GM12874 (cell line): ENCODE results near the gene RPL10L.

ENCODE experiments used
- TF ChIP-seq, protein P1 (sequence below): IDR thresholded peaks from 2 replicates; pipeline ENCODE4 v1.5.1; 2011; ENCODE audit warnings: low read depth, mild to moderate bottlenecking, control low read depth, low read length, moderate library complexity; ENCODE audit not compliant: insufficient read depth

Gene RPL10L

DNA sequence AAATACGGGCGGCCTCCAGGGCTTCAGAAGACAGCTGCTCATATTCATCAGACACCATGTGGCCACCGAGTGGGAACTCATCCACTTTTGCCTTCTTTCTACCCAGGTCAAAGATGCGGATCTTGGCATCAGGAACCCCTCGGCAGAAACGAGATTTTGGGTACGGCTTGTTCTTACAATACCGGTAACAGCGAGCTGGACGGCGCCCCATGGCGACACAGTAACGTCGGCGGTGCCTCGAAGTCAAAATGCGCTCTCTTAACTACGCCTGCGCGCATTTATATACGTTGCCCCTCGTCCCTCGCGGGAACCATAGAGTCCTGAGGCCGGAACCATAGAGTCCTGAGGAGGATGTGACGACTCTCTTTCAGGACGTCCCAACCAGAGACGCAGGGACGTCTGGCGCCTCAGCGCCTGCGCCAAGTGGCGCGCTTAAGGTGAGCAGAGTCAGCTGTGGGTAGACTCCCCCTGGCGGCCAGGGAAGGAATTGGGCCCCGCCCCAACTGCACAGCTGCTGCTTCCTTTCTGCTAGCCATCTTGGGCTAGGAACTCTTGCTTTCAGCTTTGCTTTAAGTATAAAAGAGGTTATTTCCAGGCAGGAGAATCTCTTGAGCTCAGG lies at the start of gene RPL10L:
Gene RPL10L, minus strand, starts transcription at position 256 of the 619 bp plus-strand sequence. Its CDS starts 45 bp downstream, at position 211.
- TF ChIP-seq, protein P1, sequence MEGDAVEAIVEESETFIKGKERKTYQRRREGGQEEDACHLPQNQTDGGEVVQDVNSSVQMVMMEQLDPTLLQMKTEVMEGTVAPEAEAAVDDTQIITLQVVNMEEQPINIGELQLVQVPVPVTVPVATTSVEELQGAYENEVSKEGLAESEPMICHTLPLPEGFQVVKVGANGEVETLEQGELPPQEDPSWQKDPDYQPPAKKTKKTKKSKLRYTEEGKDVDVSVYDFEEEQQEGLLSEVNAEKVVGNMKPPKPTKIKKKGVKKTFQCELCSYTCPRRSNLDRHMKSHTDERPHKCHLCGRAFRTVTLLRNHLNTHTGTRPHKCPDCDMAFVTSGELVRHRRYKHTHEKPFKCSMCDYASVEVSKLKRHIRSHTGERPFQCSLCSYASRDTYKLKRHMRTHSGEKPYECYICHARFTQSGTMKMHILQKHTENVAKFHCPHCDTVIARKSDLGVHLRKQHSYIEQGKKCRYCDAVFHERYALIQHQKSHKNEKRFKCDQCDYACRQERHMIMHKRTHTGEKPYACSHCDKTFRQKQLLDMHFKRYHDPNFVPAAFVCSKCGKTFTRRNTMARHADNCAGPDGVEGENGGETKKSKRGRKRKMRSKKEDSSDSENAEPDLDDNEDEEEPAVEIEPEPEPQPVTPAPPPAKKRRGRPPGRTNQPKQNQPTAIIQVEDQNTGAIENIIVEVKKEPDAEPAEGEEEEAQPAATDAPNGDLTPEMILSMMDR, result peak; percentile 38; the same call in 1 of the 2 replicates

DNA sequence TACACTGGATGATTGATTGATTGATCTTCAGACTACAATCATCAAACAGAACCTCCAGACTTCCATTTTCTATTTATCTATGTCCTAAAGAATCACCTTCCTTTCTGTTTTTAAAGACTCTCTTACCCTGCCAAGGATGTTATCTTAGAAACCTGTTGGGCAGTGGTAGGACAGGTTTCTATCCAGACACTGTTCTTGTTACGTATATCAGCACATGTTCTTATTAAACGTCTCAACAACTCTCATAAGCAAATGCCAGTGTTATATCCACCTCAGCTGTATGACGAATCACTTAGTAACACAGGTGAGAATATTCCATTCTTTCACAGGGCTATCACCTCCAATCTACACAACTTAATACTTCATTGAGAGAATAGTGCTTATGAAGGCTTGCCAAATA lies 40.2 kb upstream of the RPL10L start:
- TF ChIP-seq, protein P1, result no peak

DNA sequence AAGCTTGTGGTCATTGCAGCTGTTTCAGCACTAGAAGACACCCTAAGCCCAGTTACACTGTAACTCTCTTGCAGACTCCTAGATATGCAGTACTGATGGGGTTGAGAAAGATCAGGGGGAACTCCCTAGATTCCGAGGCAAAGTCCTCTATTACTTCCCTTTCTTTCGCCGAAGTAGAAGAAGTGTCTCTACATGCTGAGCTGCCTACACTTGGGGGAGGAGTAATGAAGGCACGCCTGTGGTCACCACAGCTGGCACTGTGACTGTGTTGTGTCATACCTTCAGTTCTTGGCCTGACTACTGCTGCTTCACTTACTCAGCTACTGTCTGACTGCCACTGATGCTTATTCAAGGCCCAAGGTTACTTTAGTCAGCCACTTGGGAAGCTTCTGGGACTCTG lies 35.1 kb upstream of the RPL10L start:
- TF ChIP-seq, protein P1, result no peak

DNA sequence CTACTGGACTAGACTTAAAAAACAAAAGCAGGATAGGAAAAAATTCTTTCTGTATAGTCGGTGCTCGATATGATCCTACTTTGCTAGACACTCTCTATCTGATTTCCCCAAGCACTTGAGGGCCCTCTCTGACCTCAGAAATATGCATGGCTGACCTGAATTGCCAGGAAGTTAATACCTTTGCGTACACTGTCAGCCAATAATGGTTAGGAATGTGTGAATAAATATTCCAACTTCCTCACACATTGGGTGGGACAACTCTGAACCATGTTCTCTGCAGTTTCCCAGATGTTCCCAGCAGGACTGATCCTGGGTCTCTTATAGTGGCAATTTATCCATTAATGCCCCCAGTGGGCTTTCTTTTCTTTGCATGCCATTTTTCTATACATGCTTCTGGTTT lies 20.5 kb upstream of the RPL10L start:
- TF ChIP-seq, protein P1, result no peak

DNA sequence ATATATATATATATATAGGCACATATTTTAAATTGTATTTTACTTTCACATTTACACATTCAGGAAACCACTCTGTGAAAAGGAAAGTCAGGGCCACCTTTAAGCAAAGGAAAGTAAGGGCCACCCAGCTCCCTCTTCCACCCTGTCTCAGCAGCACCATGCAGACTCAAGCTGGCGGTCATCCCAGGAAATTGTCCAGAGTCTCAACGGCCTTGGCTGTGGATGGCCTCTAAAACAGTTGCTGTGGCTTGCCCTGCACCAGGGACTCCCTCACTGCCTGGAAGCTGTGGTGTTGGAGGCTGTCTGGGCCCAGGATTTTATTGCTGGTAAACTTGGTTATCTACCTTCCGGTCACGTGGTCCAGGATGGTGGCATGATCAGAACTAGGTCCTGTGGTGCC lies 11.8 kb upstream of the RPL10L start:
- TF ChIP-seq, protein P1, result no peak

DNA sequence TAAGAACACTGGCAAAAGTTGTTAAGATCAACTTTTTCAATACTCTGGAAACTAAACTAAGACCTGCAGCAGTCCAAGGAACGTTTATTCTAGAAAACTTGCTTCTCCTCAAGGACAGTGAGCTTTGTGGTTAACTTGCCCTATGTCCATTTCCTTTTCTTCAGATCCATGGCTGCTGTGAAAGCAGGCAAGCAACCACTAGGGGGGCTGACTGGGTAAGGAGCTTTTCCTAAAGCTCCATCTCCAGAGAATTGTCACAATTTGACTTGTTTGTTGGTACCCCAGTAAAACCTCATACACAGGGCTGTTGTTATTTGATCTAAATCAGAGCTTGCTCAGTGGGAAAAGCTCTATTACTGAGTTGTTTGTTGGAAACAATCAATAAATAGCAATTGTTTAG lies 10.1 kb upstream of the RPL10L start:
- TF ChIP-seq, protein P1, result no peak

DNA sequence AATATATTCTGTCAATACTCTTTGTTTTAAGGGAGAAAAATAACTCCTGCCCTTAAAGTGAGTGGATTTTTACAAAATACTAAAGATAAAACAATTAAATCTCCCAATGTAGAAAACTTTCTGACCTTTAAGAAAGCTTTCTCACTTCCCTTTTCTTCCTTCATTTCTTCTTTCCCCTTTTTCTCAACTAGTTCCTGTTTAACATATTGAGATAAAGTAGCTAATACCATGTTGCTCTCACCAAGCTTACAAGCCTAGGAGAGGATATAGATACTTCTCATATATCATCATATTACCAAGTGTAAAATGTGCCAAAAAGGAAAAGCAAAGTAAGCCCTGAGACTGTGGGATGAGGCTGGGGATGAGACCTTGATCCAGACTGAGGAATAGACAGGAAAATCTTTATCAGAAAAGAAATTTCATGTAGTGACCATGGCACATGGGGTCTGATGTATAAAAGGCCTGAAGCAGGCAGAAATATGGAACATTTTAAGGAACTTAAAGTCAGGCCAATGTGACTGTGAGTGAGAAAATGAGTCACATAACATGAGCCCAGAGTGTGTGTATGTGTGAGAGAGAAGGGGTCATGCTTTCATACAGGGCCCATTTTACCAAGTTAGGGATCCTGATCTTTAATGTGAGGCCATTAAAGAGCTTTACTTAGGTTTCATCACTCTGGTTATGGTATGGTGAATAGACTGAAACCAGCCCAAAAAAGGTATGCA lies 1.6 kb upstream of the RPL10L start:
- TF ChIP-seq, protein P1, result no peak
